ENCODE data around the gene KCNJ12. TPM values are rescaled to one million over a fixed set of nuclear protein-coding genes. Genes with fewer than 3 reads are reported as not detected.

The KCNJ12 gene
- total RNA-seq, 1 experiment from 2014 or later: 7.6 TPM

- no peak for DNase-seq
- no peak overlapping the region for H3K4me3 ChIP-seq (ENCODE audit: insufficient read depth, low read depth, low read length)
- H3K27me3 ChIP-seq (ENCODE audit: control insufficient read depth, insufficient read depth, low read length): peaks cover 24% of the 10 kb centered on the region
- no peaks in the 10 kb centered on the region for H3K36me3 ChIP-seq (replicated peaks; ENCODE audit: control insufficient read depth, insufficient read depth, low read length)
Observed at GRCh38 chr17:21381076-21381706, 5.0 kb downstream of the KCNJ12 start.

GRCh38 chr17:21382560-21383495 lies 6.7 kb downstream of the KCNJ12 start:
- DNase-seq: no peak
- Histone ChIP-seq H3K4me3 (ENCODE audit: insufficient read depth, low read depth, low read length) (no peak overlapping the region), H3K27me3 (ENCODE audit: control insufficient read depth, insufficient read depth, low read length) (peaks cover 11% of the 10 kb centered on the region), H3K36me3 (replicated peaks; ENCODE audit: control insufficient read depth, insufficient read depth, low read length) (no peaks in the 10 kb centered on the region)

DNA sequence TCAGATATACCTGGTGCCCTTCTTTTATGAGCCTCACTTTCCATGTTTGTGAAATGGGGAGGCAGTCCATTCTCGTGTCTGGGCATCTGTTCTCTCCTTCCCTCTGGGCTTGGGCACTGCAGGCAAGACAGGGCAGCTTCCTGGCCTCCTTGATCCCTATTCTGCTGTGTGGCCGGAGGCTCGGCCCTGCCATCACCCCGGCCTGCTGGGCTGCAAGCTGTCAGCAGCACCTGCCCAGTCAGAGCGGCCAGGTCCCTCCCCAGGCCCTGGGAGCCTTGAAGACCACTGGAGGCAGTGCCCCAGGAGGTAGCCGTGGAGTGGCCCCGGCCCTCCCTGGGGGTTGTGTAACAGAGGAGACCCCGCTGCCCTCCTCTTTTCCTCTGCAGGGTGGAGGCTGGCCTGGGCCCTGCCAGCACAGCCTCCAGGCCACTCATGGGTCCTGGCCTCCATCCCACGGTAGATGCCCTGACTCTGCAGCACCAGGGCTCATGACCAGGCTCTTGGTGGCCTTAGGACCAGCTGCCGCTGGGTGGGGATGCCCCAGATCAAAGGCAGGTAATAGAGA lies 9.2 kb downstream of the KCNJ12 start:
- H3K27me3 ChIP-seq (ENCODE audit: control insufficient read depth, insufficient read depth, low read length): no peaks in the 10 kb centered on the region

GRCh38 chr17:21387616-21388015 lies 11.5 kb downstream of the KCNJ12 start:
- Histone ChIP-seq H3K4me3 (ENCODE audit: insufficient read depth, low read depth, low read length) (no peak overlapping the region), H3K36me3 (replicated peaks; ENCODE audit: control insufficient read depth, insufficient read depth, low read length) (no peaks in the 10 kb centered on the region), H3K27me3 (ENCODE audit: control insufficient read depth, insufficient read depth, low read length) (no peaks in the 10 kb centered on the region)
- DNase-seq: no peak

More for the DNA sequence above, 9.2 kb downstream of the KCNJ12 start:
- no peak overlapping the region for H3K4me3 ChIP-seq (ENCODE audit: insufficient read depth, low read depth, low read length)
- H3K36me3 ChIP-seq (replicated peaks; ENCODE audit: control insufficient read depth, insufficient read depth, low read length): no peaks in the 10 kb centered on the region
- DNase-seq: no peak

DNA sequence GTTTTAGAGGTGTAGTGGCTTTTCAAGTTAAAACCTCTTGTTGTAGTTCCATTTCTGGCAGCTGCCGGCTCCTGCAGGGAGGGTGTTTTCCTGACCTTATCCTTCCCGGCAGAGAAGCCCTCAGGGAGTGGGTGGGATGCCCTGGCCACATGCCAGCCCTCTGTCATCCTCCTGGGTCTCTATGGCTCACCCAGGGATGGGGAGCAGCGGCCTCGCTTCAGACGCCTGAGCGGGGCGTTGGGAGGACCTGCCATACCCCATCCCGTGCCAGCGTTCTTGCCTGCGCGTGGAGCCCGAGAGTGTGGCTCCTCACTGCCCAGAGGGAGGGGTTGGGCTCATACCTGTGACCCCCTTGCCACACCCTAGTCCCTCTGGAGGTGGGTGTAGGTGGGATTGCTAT lies 11.9 kb downstream of the KCNJ12 start:
- H3K4me3 ChIP-seq (ENCODE audit: insufficient read depth, low read depth, low read length): no peak overlapping the region
- no peaks in the 10 kb centered on the region for H3K36me3 ChIP-seq (replicated peaks; ENCODE audit: control insufficient read depth, insufficient read depth, low read length)
- H3K27me3 ChIP-seq (ENCODE audit: control insufficient read depth, insufficient read depth, low read length): no peaks in the 10 kb centered on the region
- DNase-seq: no peak

DNA sequence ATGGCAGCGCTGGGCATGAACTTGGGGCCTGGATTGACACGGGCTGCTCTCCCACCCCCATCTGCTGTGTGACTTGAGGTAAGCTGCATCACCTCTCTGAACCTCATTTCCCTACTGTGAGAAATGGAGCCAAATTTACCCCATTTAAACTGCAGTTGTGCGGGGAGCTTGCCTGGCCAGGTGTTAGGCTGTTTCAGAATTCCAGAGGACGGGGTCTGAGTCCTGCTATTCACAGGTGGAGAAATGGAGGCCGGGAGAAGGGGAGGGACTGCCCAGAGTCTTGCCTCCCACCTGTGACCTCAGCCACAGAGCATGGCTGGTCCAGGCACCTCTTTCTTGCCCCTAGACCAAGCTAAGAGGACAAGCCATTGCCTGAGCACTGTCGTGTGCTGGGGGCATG lies 12.8 kb downstream of the KCNJ12 start:
- H3K27me3 ChIP-seq (ENCODE audit: control insufficient read depth, insufficient read depth, low read length): no peaks in the 10 kb centered on the region
- no peak overlapping the region for H3K4me3 ChIP-seq (ENCODE audit: insufficient read depth, low read depth, low read length)
- DNase-seq: no peak
- no peaks in the 10 kb centered on the region for H3K36me3 ChIP-seq (replicated peaks; ENCODE audit: control insufficient read depth, insufficient read depth, low read length)

DNA sequence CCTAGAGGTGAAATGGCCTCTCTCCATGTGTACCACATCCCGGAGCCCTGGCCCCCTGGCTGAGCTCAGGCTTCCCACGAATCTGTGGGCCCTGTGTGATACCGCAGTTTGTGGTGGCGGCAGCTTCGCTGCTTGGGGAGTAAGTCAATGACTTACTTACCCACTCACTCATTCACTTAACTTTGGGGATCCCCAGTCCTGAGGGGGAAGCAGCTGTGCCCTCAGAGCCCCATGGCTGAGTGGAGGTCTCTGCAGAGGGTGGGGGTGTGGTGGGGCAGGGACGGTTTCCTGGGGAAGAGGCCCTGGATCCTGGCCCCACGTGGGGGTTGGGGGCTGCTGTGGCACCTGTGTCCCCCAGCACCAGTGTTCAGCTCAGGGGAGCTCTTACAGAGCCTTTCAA lies 13.2 kb downstream of the KCNJ12 start:
- no peak for DNase-seq
- Histone ChIP-seq H3K4me3 (ENCODE audit: insufficient read depth, low read depth, low read length) (no peak overlapping the region), H3K27me3 (ENCODE audit: control insufficient read depth, insufficient read depth, low read length) (no peaks in the 10 kb centered on the region), H3K36me3 (replicated peaks; ENCODE audit: control insufficient read depth, insufficient read depth, low read length) (no peaks in the 10 kb centered on the region)

- DNase-seq: no peak
- Histone ChIP-seq H3K36me3 (replicated peaks; ENCODE audit: control insufficient read depth, insufficient read depth, low read length) (no peaks in the 10 kb centered on the region), H3K4me3 (ENCODE audit: insufficient read depth, low read depth, low read length) (no peak overlapping the region), H3K27me3 (ENCODE audit: control insufficient read depth, insufficient read depth, low read length) (no peaks in the 10 kb centered on the region)
Observed at GRCh38 chr17:21390294-21390693, 14.1 kb downstream of the KCNJ12 start.

GRCh38 chr17:21392266-21392665 lies 16.1 kb downstream of the KCNJ12 start:
- Histone ChIP-seq H3K36me3 (replicated peaks; ENCODE audit: control insufficient read depth, insufficient read depth, low read length) (no peaks in the 10 kb centered on the region), H3K4me3 (ENCODE audit: insufficient read depth, low read depth, low read length) (no peak overlapping the region), H3K27me3 (ENCODE audit: control insufficient read depth, insufficient read depth, low read length) (no peaks in the 10 kb centered on the region)
- DNase-seq: no peak

DNA sequence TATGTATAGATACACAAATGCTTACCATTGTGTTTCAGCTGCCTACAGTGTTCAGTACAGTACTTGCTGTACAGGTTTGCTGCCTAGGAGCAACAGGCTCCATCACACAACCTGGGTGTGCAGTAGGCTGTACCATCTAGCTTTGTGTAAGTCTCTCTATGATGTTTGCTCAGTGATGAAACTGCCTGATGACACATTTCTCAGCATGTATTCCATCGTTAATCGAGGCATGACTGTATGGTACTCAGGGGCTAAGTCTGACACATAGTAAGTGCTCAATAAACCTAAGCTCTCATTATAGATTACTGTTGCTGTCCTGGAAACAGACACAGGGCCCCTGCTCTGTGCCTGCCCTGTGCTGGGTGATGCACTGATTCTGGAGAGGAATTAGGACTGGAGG lies 18.1 kb downstream of the KCNJ12 start:
- Histone ChIP-seq H3K27me3 (ENCODE audit: control insufficient read depth, insufficient read depth, low read length) (no peaks in the 10 kb centered on the region), H3K36me3 (replicated peaks; ENCODE audit: control insufficient read depth, insufficient read depth, low read length) (no peaks in the 10 kb centered on the region), H3K4me3 (ENCODE audit: insufficient read depth, low read depth, low read length) (no peak overlapping the region)
- no peak for DNase-seq

DNA sequence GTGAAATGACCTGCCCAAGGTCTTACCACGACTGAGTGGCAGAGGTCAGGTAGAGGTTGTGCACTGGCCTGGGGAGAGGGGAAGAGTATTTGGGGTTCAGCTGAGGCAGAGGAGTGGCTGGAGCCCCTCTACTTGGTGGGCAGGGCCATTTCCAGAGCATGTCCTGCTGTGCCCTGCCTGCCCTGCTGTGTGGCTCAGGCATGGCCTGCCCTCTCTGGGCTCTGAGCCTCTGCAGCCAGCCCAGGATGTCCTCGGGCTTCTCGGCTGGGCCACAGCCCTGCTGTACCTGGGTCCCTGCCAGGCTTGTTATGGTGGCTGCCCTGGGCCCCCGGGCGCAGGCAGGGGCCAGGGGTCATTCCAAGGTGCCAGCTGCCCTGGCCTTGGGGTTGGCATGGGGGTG lies 19.6 kb downstream of the KCNJ12 start:
- Histone ChIP-seq H3K36me3 (replicated peaks; ENCODE audit: control insufficient read depth, insufficient read depth, low read length) (no peaks in the 10 kb centered on the region), H3K27me3 (ENCODE audit: control insufficient read depth, insufficient read depth, low read length) (no peaks in the 10 kb centered on the region), H3K4me3 (ENCODE audit: insufficient read depth, low read depth, low read length) (no peak overlapping the region)
- no peak for DNase-seq

DNA sequence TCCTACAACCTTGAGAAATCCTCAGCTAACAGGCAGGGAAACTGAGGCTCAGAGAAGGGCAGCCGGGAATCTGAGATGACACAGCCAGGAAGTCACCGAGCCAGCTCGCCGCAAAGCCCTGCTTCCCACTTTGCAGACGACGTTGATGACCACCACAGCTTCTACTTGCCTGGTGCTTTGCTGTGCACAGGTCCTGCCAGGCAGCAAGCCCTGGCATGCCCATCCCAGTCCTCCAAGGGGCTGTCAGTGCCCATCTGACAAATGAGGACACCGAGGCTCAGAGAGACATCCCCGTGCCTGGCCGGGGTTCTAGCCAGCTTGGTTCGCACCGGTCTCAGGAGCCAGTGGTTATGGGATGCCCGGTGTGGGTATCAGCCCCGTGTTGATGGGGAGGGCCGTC lies 20.1 kb downstream of the KCNJ12 start:
- Histone ChIP-seq H3K36me3 (replicated peaks; ENCODE audit: control insufficient read depth, insufficient read depth, low read length) (no peaks in the 10 kb centered on the region), H3K4me3 (ENCODE audit: insufficient read depth, low read depth, low read length) (no peak overlapping the region), H3K27me3 (ENCODE audit: control insufficient read depth, insufficient read depth, low read length) (no peaks in the 10 kb centered on the region)
- no peak for DNase-seq

DNA sequence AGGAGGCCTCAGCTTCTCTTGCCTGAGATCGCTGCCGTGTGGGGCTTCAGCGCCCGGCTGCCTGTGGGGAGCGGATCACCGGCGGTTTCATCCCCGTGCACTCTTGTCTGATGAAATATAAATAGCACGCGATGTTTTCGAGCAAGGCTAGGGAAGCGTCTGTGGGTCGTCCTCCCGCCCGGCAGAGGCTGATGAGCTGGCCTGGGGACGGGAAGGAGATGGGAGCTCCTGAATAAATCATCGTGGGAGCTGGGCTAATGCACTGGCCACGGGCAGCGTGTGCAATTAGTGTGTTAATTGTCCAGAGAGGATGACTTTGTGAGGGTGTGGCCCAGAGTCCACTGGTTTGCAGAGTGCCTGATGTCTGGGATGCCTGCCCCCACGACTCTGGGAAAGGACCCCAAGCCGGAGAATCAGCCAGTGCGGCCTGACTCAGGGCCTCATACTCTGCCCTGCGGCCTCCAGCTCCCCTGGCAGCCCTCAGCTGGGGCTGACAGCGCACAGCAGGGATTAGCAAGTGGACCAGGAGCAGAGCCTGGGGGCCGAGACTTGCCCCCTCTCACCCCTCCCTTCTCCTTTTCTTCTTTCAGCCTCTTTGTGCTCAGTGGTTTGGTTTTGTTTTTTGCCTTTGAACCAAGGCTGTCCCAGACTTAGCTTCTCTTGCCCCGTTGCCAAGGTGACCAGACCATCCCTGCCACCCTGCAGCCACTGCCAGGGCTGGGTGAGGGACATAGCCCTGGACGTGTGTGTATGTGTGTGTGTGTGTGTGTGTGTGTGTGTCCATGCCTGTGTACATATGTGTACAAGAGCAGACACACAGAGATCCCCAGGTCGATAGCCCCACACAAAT lies 21.4 kb downstream of the KCNJ12 start:
- H3K36me3 ChIP-seq (replicated peaks; ENCODE audit: control insufficient read depth, insufficient read depth, low read length): no peaks in the 10 kb centered on the region
- no peak overlapping the region for H3K4me3 ChIP-seq (ENCODE audit: insufficient read depth, low read depth, low read length)
- no peaks in the 10 kb centered on the region for H3K27me3 ChIP-seq (ENCODE audit: control insufficient read depth, insufficient read depth, low read length)
- no peak for DNase-seq

- no peak for DNase-seq
- Histone ChIP-seq H3K27me3 (ENCODE audit: control insufficient read depth, insufficient read depth, low read length) (no peaks in the 10 kb centered on the region), H3K4me3 (ENCODE audit: insufficient read depth, low read depth, low read length) (no peak overlapping the region), H3K36me3 (replicated peaks; ENCODE audit: control insufficient read depth, insufficient read depth, low read length) (no peaks in the 10 kb centered on the region)
Observed at GRCh38 chr17:21399474-21400186, 23.5 kb downstream of the KCNJ12 start.
